Erythroblast (primary cell): Measurements from ENCODE around the gene APLNR.

ENCODE experiments used
- GATA1 ChIP-seq: IDR thresholded peaks from 2 replicates; pipeline ENCODE4 v1.6.1; 2011; ENCODE audit warnings: low read depth, mild to moderate bottlenecking, control low read depth, low read length, moderate library complexity
- POLR2A ChIP-seq: IDR thresholded peaks from 2 replicates; pipeline ENCODE4 v1.6.1; 2011; ENCODE audit warnings: mild to moderate bottlenecking, low read length

GRCh38 chr11:57231539-57232253 is 5.4 kb downstream of the APLNR start:
- TF ChIP-seq POLR2A: no peak
- TF ChIP-seq GATA1: no peak
